ENCODE data around the gene SMARCD3.

The SMARCD3 gene

DNA sequence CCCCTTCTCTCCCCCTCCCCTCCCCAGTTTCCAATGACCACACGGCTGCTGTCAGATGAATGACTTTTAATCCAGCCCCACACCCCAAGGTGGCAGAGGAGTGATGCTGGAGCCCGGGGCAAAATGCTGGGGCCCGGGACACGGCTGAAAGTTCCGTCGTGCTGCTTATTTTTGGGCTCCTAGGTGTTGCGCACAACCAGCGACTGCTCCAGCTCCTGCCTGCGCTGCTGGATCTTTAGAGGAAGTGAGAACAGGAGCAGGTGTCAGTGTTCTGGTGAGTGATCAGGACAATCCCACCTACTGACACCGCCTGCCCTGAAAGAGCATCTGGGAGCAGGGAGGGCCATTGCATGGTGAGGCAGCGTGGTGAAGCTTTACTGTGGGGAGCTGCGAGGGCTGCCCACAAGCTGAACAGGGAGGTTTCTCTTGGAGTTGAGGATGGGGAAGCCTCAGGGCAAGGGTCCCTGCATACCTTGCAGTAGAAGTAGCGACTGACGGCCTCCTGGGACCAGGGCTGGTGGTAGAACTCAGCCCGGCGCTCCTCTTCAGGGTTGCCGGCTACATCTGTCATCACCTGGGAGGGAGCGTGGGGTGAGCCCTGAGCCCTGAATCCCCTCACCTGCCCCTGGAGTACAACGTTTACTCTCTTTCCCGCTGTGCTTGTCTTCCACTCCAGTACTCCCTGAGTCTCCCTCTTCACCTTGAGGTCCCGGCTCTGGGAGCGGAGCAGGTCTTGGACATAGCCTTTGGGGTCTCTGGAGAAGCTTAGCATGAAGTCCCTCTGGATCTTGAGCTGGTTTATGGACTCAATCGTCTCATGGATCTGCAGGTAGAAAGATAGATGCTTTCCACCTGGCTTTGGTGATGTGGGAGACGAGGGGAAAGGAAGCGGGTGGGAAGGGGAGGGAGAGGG, 9.3 kb downstream of the SMARCD3 start:
- no peak for DNase-seq (ENCODE audit: extremely low read depth in 1 of 2, low read depth in 1 of 2)

- DNase-seq (ENCODE audit: extremely low read depth in 1 of 2, low read depth in 1 of 2), result no peak
Measured at GRCh38 chr7:151238190-151238810, 10.2 kb downstream of the SMARCD3 start.

DNA sequence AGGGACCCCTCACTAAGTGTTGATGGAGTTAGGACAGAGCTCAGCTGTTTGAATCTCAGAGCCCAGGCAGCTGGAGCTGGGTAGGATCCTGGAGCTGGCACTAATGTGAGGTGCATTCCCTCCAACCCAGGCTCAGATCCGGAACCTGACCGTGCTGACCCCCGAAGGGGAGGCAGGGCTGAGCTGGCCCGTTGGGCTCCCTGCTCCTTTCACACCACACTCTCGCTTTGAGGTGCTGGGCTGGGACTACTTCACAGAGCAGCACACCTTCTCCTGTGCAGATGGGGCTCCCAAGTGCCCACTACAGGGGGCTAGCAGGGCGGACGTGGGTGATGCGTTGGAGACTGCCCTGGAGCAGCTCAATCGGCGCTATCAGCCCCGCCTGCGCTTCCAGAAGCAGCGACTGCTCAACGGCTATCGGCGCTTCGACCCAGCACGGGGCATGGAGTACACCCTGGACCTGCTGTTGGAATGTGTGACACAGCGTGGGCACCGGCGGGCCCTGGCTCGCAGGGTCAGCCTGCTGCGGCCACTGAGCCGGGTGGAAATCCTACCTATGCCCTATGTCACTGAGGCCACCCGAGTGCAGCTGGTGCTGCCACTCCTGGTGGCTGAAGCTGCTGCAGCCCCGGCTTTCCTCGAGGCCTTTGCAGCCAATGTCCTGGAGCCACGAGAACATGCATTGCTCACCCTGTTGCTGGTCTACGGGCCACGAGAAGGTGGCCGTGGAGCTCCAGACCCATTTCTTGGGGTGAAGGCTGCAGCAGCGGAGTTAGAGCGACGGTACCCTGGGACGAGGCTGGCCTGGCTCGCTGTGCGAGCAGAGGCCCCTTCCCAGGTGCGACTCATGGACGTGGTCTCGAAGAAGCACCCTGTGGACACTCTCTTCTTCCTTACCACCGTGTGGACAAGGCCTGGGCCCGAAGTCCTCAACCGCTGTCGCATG, 11.0 kb downstream of the SMARCD3 start:
- no peak for DNase-seq (ENCODE audit: extremely low read depth in 1 of 2, low read depth in 1 of 2)

GRCh38 chr7:151236406-151236805, 12.1 kb downstream of the SMARCD3 start:
- no peak for DNase-seq (ENCODE audit: extremely low read depth in 1 of 2, low read depth in 1 of 2)

DNA sequence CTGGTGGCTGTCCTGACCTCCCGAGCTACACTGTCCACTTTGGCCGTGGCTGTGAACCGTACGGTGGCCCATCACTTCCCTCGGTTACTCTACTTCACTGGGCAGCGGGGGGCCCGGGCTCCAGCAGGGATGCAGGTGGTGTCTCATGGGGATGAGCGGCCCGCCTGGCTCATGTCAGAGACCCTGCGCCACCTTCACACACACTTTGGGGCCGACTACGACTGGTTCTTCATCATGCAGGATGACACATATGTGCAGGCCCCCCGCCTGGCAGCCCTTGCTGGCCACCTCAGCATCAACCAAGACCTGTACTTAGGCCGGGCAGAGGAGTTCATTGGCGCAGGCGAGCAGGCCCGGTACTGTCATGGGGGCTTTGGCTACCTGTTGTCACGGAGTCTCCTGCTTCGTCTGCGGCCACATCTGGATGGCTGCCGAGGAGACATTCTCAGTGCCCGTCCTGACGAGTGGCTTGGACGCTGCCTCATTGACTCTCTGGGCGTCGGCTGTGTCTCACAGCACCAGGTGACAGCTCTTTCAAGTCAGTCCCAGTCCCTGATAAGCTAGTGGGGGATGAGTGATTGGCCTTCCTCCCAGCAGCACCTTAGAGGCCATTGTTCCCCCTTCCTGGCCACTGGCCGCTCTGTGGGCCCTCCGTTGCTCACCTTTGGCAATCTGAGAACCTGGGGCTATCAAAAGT, 13.3 kb downstream of the SMARCD3 start:
- DNase-seq (ENCODE audit: extremely low read depth in 1 of 2, low read depth in 1 of 2), result no peak

DNA sequence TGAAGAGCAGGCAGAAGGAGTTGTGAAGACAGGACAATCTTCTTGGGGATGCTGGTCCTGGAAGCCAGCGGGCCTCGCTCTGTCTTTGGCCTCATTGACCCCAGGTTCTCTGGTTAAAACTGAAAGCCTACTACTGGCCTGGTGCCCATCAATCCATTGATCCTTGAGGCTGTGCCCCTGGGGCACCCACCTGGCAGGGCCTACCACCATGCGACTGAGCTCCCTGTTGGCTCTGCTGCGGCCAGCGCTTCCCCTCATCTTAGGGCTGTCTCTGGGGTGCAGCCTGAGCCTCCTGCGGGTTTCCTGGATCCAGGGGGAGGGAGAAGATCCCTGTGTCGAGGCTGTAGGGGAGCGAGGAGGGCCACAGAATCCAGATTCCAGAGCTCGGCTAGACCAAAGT, 14.7 kb downstream of the SMARCD3 start:
- DNase-seq (ENCODE audit: extremely low read depth in 1 of 2, low read depth in 1 of 2), result no peak

DNA sequence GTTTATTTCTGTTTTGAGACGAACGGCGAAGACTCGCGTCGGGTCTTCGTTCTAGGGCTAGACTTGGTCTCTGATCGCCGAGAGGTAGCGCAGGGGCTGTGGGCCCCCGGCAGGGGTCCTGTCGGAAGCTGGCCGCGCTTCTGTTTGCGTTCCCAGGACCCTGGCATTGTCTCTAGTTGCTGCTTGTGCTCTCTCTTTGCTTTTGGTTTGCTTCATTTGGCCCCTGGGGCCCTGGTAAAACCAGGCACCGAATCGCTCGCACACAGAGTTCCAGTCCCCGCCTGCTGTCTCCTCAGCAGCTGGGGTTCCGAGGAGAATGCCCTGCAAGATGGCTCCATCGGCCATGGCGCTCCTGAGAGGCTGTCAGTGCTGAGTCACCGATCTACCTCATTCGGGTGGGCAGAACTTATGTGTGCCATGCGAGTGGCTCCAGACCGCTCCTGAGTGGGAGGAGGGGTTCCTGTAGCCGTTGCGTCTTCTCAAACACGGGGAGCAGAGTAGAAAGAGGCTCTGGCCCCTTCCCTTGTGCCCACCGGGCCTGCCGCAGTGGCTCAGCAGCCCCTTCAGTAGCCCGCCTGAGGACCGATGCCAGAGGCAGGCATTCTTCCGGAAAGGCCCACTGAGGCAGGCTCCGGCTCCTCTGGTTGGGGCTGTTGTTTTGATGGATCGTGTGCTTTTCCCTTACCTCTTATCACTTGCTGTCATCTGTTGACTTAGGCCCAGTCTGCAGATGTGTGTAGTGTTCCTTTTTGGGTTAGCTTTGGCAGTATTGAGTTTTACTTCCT, 15.4 kb downstream of the SMARCD3 start:
- peak; percentile 37 to 84 for DNase-seq (ENCODE audit: extremely low read depth in 1 of 2, low read depth in 1 of 2)

DNA sequence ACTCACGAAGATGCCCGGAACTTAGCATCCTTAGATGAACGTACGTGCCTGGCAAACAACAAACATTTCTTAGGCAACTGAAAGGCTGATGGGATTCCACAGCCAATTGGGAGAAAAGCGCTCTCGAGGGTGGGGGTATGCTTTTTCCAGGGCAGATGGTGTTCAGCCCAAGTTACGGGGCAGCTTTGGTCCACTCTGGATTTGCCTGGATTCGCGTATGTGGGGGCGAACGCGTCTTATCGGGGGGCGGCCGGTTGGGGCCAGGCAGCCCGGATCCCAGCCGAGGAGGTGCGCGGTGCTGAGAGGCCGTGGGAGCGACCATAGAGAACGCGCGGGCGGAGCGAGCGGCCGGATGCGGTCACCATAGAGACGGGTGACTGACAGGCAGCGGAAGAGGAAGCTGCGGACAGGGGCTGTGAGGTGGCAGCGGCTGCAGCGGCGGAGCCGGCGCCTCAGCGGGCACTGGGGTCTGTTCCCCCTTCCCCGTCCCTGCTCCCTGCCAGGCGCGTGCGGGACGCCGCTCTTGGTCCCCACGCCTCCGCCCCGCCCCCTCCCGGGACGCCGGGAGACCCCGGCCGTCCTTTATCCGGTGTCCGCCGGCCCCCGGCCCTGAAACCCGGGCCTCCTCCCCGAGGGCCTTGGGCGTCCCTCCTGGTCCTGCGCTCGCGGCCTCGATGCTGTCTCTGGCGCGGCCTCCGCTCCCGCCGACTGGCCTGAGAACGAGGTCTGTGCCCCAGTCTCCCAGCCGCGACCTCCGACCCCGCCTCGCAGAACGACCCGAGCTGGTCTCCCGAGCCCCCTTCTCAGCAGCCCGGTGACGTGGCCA, 16.2 kb downstream of the SMARCD3 start, which contains the start of gene CHPF2:
CHPF2 (plus strand) TSS at position 393 of the 826 bp plus-strand sequence. CDS start 1,529 bp downstream, outside the sequence.
- DNase-seq (ENCODE audit: extremely low read depth in 1 of 2, low read depth in 1 of 2), result peak; percentile 83 to 88

DNA sequence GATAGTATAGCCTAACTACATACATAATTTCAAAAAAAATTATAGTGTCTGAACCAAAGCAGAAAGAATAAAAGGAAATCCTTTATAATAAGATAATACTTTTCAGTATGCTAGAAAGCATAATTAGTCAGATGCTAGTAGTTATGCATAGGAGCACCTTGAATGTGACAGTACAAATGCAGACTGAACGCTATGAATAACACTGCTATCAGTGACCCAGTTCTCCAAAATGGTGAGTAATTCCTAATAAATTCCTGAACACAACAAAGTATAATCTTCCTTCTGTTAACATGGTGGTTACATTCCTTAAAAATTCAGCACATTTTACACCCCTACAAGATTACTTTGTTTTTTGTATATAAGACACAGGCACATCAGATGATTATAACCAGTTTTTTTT, 17.4 kb downstream of the SMARCD3 start:
- DNase-seq (ENCODE audit: extremely low read depth in 1 of 2, low read depth in 1 of 2), result no peak

DNA sequence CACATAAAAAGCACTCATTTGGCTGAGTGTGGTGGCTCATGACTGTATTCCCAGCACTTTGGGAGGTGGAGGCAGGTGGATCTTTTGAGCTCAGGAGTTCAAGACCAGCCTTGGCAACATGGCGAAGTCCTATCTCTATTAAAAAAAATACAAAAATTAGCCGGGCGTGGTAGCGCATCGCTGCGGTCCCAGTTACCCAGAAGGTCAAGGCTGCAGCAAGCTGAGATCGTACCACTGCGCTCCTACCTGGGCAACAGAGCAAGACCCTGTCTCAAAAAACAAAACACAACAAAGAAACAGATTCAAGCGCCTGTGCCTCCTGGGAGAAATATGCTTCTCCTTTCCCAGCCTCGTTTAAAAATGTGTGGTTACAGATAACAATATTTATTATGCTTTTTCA, 19.2 kb downstream of the SMARCD3 start:
- no peak for DNase-seq (ENCODE audit: extremely low read depth in 1 of 2, low read depth in 1 of 2)

DNA sequence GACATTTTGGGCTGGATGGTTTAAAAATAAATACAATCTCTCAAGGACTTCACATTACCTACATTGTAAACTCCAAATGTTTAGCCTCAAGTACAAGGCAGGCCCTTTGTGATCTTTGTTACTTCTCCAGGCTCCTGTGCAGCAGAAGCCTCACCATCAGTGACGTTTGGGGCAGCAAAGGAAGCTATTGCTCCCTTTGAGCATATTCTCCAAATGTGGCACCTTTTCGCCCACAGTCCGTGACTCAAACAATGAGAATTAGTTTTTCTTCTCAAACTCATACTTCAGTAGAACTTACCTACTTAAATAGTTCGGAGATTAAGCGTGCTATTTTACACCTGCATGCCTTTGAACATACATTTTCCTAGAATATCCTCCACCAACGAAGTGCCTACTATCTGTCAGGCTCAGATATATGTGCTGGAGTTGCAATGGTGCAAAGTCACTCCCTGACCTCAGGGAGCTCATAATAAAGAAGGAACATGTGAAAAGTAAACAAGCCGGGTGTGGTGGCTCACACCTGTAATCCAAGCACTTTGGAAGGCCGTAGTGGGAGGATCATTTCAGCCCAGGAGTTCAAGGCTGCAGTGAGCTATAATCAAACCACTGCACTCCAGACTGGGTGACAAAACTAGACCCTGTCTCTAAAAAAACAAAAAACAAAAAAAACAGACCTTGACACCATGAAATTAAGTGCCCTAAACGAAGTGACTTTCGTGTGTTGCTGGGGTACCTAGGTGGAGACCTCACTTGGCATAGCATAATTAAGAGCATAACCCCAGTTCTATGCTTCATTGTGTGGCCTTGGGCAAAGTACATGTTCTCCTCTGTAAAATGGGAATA, 20.2 kb downstream of the SMARCD3 start:
- no peak for DNase-seq (ENCODE audit: extremely low read depth in 1 of 2, low read depth in 1 of 2)

DNA sequence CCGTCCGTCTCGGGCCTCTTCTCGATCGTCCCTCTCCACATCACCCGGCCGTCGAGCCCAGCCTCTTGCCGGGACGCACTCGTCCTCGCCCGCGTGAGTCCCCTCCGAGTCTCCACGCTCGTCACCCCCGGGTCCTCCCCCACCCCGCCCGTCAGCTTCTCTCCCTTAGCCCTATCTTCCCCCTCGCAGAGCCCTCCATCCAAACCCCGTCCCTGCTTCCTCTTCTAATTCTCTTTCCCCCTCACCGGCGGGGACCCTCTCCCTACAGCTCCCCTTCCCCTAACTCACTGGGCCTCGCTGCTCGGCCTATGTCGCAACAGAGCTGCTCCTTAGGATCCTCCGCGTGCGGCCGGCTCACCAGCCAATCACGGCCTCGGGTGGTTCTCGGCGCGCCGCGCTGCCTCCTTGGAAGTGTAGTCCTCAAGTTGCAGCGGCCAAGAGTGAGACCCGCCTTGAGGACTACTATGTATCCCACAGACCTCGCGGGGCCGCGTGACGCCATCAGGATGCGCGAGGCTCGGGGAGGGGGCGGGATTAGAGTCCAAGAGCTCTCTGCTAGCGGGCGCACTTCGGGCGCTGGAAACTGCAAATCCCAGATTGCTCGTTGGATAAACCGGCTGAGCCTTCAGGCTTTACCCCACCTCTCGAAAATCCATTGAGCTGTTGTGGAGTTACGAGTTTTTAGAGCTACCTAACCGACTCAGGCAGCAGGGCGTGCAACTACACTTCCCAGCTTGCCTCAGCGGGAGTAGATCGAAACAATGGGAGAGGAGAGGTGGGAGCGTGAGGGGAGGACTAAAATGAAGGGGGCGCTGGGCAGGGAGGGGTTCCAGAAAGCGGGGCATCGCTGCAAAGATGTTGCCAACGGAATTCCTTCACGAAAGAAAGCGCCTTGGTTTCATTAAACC, 21.4 kb downstream of the SMARCD3 start, which contains the start of gene ABCF2:
ABCF2 (minus strand) TSS at position 331 of the 908 bp plus-strand sequence. CDS start 747 bp downstream, outside the sequence.
- peak; percentile 97 to 98 for DNase-seq (ENCODE audit: extremely low read depth in 1 of 2, low read depth in 1 of 2)

DNA sequence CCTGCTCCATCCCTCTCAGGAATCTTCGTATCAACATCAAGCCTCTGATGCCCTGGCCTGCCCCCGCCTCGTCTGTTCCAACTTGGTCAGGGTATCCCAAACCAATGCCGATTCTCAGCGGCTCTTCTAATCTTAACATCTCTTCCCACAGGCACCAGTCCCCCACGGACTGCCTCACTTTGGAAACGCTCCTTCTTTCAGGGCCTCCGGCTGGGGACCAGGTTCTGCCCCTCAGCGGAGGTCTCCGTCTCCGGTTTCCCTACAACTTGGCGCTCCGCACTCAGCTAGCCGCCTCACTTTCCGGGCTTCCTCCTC, 22.0 kb downstream of the SMARCD3 start:
- DNase-seq (ENCODE audit: extremely low read depth in 1 of 2, low read depth in 1 of 2), result no peak

- no peak for DNase-seq (ENCODE audit: extremely low read depth in 1 of 2, low read depth in 1 of 2)
Measured at GRCh38 chr7:151225948-151226510, 22.5 kb downstream of the SMARCD3 start.

GRCh38 chr7:151223728-151224127, 24.8 kb downstream of the SMARCD3 start:
- DNase-seq (ENCODE audit: extremely low read depth in 1 of 2, low read depth in 1 of 2), result no peak

DNA sequence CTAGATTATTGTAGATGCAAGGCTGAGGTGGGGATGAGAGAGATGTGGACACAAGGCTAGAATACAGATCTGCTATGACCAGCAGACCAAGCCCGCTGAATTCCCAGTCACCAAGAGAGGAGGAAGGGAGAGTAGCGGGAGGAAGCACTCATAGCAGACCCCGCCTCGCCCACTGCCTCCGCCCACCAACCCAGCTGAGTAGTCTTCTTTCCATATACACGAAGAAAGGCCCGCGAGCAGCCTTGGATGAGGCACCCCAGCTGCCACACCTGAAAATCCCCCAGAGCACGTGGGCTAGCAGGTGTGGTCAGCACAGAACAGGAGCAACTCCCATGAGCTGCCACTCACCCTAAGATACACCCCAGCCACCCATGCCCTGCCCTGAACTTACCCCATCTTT, 30.3 kb downstream of the SMARCD3 start:
- no peak for DNase-seq (ENCODE audit: extremely low read depth in 1 of 2, low read depth in 1 of 2)

DNA sequence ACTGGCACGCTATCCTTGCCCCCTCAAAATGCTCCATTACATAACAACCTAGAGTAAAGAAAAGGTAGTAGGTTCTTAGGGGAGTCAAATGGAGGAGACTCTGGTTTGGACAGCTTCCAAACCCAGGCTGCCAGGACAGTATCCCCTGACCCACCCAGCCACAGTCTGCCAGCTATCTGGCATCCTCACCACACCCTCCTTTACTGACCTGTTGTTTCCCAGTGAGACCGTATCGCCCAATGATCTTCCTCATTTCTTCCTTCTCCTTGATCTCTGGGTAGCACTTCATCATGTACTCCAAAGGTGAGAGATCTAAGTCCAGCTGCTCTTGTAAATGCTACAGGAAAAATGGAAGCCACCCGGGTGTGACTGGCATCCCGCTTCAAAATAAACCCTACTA, 33.1 kb downstream of the SMARCD3 start:
- DNase-seq (ENCODE audit: extremely low read depth in 1 of 2, low read depth in 1 of 2), result no peak

Measured in stimulated activated CD8-positive, alpha-beta memory T cell treated with anti-CD3 and anti-CD28 coated beads, Interleukin-7, amount 100 ng/mL, for 48 hours (primary cell).